Adipocyte (in vitro differentiated cells): ENCODE data around the gene QRFP.

Source experiments
- DNase-seq: peaks from one replicate; pipeline ENCODE4 v3.0.0-alpha.2; 2015; ENCODE audit warnings: low read depth
- H3K27me3 ChIP-seq: replicated peaks from 2 replicates; pipeline ENCODE4 v1.7.0; 2013; ENCODE audit warnings: mild to moderate bottlenecking, low read length, moderate library complexity; ENCODE audit not compliant: control insufficient read depth, insufficient read depth
- H3K36me3 ChIP-seq: 2 replicates; pipeline ENCODE4 v1.7.0; 2013; ENCODE audit warnings: low read length, mild to moderate bottlenecking, moderate library complexity; ENCODE audit not compliant: control insufficient read depth, insufficient read depth, severe bottlenecking
- H3K4me1 ChIP-seq: 2 replicates; pipeline ENCODE4 v1.7.0; 2013; ENCODE audit warnings: mild to moderate bottlenecking, low read length, moderate library complexity; ENCODE audit not compliant: control insufficient read depth, insufficient read depth
- H3K4me3 ChIP-seq: 2 replicates; pipeline ENCODE4 v1.7.0; 2013; ENCODE audit warnings: mild to moderate bottlenecking, low read length, moderate library complexity
- H3K9ac ChIP-seq: 2 replicates; pipeline ENCODE4 v1.7.0; 2013; ENCODE audit warnings: mild to moderate bottlenecking, low read length, moderate library complexity
- H3K9me3 ChIP-seq: 2 replicates; pipeline ENCODE4 v1.7.0; 2013; ENCODE audit warnings: mild to moderate bottlenecking, low read length, moderate library complexity; ENCODE audit not compliant: control insufficient read depth

The QRFP gene

DNA sequence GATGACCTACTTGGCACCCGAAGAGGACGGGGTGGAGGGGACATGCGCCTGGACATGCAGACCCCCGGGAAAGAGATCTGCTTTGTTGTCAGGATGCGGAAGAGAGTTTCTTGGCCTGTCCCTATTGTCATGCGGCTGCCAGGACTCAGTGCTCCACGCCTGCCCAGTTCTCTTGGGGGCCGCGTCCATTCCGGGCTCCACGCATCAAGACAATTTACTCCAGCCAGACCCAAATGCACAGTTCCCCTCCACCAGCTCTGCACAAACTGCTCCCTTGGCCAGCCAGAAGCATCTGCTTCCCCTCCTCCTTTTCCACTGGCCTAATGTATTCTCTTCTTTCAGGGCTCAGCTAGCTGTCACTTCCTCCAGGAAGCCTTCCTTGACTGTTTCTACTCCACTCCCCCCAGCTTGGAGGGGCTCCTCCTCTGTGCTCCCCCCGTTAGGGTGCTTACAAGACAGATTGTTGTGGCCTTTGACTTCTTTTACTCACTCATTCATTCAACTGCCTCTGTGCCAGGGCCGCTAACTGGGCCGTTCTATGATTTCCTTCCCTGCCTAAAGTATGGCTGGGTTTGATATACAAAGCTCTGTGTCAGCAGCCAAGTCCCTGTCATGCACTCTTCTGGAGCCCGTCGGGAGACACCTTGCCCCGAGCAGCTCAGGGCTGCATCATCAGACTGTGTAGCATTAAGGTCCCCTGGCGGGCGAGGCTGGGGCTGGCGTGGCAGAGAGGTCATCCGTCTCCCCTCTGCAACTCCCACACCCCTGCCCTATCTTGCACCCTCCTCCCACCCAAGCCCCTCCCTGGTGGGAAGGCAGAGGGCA lies 35.9 kb upstream of the QRFP start:
- H3K27me3 ChIP-seq, result no peaks in the 10 kb centered on the region
- no peak overlapping the region for H3K9ac ChIP-seq
- H3K36me3 ChIP-seq, result no peaks in the 10 kb centered on the region
- H3K4me1 ChIP-seq, result peaks cover 30% of the 10 kb centered on the region
- no peak overlapping the region for H3K4me3 ChIP-seq
- DNase-seq, result no peak
- H3K9me3 ChIP-seq, result no peaks in the 10 kb centered on the region

DNA sequence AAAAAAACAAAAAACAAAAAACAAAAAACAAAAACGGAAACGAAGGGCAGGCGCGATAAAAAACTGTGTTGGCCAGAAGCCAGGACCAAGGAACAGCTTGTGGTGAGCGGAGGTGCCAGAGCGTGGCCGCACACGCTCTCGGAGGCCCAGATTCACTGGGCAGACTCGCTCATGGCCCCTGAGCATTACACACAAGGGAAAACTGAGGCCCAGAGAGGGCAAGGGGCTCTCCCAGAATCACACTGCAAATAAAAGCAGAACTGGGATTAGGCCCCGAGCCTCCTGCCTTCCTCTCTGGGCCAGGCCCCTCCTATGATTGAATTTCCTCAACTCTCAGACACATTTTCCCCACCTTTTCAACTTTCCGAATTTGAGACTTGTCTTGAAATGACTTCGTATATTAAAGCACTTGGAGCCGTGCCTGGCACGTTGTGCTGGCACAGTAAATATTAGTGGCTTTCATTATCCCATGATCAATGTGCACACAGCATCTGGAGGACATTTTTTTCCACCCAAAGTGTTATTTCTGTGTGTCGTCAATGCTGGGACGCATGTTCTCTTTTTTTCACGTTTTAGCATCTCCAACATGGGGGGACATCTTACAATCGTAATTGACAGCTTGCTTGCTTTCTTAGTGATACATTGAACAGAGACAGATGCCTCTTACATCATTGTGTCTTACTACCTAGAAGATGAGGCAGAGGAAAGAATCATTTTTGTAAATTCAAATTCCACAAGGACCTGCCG lies 35.1 kb upstream of the QRFP start:
- Histone ChIP-seq H3K9ac (no peak overlapping the region), H3K36me3 (no peaks in the 10 kb centered on the region), H3K9me3 (no peaks in the 10 kb centered on the region), H3K4me3 (no peak overlapping the region), H3K4me1 (peaks cover 28% of the 10 kb centered on the region), H3K27me3 (no peaks in the 10 kb centered on the region)
- no peak for DNase-seq

DNA sequence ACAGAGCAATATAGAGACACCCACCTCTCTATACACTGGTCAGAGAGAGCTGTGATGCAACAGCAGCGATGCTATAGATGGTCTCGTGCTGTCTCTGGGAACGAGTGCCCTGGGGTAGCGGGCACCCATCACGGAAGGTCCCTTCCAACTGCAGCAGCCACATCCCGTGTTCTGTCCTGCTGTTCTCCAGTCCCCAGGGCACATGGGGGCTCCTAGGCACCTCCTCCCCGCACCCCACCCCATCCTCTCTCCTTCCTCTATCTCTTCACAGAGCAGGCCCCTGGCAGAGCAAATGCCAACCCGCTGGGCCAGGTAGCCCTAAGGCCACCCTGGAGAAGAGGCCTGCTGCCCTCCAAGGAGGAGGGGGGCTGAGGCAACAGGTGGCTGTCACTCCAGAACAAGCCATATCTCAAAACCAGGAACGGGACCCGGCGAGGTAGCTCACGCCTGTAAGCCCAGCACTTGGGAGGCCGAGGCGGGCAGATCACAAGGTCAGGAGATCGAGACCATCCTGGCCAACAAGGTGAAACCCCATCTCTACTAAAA lies 34.3 kb upstream of the QRFP start:
- Histone ChIP-seq H3K9ac (no peak overlapping the region), H3K4me1 (peaks cover 23% of the 10 kb centered on the region), H3K9me3 (no peaks in the 10 kb centered on the region), H3K4me3 (no peak overlapping the region), H3K36me3 (no peaks in the 10 kb centered on the region), H3K27me3 (peaks cover 3% of the 10 kb centered on the region)
- DNase-seq, result no peak

DNA sequence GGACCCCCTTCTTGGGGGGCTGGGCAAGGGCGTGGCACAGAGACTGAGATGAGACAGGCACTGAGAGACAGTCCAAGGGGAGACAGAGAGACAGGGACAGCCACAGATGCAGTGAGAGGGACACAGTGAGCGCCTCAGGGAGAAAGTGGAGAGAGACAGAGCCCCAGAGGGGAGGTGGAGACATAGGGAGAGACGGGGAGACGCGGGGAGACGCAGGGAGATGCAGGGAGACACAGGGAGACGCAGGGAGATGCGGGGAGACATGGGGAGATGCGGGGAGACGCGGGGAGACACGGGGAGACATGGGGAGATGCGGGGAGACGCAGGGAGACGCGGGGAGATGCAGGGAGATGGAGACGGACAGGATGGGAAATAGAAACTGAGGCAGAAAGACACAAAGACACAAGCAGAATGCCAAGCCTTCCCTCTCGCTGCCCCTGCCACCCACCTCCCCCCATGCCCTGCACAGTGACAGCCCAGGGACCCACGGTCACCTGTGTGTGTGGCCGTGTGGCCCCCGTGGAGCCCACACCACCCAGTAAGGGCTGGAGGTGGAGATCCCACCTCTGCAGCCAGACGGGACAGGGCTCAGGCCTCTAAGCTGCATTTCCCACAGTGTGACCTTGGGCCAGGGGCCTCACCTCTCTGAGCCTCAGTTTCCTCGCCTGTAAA lies 33.7 kb upstream of the QRFP start:
- DNase-seq, result no peak
- Histone ChIP-seq H3K4me1 (peaks cover 17% of the 10 kb centered on the region), H3K9me3 (no peaks in the 10 kb centered on the region), H3K27me3 (peaks cover 9% of the 10 kb centered on the region), H3K4me3 (no peak overlapping the region), H3K9ac (no peak overlapping the region), H3K36me3 (no peaks in the 10 kb centered on the region)

DNA sequence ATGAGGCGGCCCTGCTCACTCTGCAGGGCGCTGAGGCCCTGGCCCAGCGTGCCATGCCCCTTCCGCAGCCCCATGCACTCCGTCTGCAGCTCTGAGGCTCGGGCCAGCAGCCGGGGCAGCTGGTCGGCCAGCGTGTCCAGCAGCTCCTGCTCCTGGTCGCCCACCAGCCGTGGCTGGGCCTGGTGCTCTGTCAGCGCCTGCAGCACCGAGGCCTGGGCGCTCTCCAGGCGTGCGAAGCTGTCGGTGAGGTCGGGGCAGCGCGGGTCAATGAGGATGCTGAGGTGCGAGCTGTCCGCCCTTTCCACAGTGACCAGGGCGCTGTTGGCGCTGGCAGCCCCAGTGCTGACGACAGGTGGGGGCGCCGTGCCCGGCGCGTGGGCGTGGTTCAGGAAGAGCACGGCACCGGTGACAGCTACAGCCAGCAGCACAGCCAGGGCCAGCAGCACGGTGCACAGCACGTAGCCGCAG lies 33.0 kb upstream of the QRFP start:
- no peak for DNase-seq
- Histone ChIP-seq H3K4me3 (no peak overlapping the region), H3K36me3 (no peaks in the 10 kb centered on the region), H3K9me3 (no peaks in the 10 kb centered on the region), H3K9ac (no peak overlapping the region), H3K27me3 (peaks cover 9% of the 10 kb centered on the region), H3K4me1 (peaks cover 14% of the 10 kb centered on the region)

DNA sequence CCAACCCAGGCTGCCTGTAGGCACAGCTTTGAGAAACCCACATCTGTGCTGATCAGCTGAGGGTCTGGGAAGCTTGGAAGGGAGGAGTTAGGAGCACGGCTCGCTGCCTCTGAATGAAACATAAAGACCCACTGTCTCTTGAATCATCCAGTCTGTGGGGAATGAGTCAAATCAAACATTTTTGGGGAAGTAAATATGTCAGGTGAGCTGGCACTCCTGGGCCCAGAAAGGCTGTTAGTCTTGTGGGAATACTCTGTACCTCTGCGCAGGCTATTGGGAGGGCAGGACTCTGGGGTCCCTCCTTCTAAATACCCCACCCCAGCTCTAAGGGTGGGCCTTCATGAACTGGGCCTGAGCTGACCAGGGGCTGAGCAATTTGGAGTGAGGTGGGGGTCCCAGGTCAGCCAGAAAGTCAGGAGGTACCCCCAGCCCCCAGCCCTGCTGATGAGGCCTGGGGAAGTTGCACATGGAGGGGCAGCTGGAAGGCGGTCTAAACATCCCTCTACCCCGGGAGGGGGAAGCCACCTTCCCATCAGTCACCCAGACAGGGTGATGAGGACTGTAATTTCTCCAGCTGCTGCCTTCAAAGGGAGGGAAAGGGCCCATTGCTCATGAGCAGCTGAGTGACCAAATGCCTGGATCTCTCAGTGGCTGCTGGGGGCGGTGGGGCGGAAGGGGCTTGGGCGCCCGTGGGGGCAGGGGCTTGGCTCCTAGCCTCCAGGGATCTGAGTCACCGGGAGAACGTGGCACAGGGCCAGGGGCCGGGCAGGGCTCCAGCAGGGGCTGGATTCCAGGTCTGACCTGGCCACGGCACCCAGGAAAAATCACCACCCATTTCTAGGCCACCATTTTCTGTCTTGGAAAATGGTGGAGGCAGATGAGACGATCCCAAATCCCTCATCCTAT lies 31.6 kb upstream of the QRFP start:
- peaks cover 12% of the 10 kb centered on the region for H3K4me1 ChIP-seq
- no peak overlapping the region for H3K9ac ChIP-seq
- no peaks in the 10 kb centered on the region for H3K9me3 ChIP-seq
- no peak overlapping the region for H3K4me3 ChIP-seq
- DNase-seq, result peak; percentile 34
- peaks cover 9% of the 10 kb centered on the region for H3K27me3 ChIP-seq
- H3K36me3 ChIP-seq, result no peaks in the 10 kb centered on the region

DNA sequence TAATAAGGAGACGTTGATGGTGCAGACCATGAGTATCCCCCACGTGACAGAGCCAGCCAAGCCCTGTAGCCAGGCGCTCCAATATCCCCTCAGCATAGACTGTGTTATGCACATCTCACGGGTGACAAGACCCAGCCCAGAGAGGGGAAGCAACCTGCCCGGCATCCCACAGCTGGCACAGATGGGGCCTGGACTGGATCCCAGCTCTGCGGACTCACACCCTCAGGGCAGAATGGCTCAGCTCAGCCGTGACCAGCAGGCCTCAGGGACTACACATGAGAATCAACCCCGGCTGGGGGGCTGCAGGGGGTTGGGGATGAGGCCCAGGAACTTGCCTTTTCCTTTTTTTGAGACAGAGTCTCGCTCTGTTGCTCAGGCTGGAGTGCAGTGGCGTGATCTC lies 30.7 kb upstream of the QRFP start:
- H3K27me3 ChIP-seq, result peaks cover 17% of the 10 kb centered on the region
- H3K9ac ChIP-seq, result no peak overlapping the region
- DNase-seq, result peak; percentile 46
- H3K9me3 ChIP-seq, result no peaks in the 10 kb centered on the region
- H3K4me1 ChIP-seq, result peaks cover 3% of the 10 kb centered on the region
- no peaks in the 10 kb centered on the region for H3K36me3 ChIP-seq
- H3K4me3 ChIP-seq, result no peak overlapping the region

DNA sequence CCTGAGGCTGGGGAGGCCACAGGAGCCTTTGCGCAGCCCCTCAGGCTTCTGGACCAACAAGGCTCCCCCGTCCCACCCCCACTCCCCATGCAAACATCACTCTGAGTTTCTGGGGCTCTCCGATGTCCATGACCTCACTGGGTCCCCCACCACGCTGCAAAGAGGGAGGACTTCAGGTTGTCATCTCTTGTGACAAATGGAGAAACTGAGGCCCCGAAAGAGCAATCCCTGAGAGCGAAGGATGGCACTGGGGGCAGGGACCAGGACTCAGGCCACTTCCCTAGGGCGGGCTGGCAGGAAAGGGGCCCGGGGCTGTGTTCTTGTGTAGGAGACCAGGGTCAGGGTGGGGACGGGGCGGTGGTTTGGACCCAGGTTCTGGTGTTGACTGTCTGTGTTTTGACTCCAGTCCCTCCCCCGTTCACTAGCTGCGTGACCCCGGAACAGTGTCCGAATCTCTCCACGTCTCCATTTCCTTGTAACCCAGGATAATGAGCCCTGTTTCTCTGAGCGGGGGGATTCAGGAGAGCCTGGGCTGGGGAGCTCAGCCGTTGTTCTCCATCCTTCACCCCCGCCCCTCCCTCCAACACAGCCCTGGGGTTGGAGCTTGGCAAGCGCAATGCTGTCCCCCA lies 28.6 kb upstream of the QRFP start:
- no peaks in the 10 kb centered on the region for H3K4me1 ChIP-seq
- no peaks in the 10 kb centered on the region for H3K9me3 ChIP-seq
- H3K27me3 ChIP-seq, result peaks cover 20% of the 10 kb centered on the region
- DNase-seq, result no peak
- H3K36me3 ChIP-seq, result no peaks in the 10 kb centered on the region
- H3K4me3 ChIP-seq, result no peak overlapping the region
- H3K9ac ChIP-seq, result no peak overlapping the region

DNA sequence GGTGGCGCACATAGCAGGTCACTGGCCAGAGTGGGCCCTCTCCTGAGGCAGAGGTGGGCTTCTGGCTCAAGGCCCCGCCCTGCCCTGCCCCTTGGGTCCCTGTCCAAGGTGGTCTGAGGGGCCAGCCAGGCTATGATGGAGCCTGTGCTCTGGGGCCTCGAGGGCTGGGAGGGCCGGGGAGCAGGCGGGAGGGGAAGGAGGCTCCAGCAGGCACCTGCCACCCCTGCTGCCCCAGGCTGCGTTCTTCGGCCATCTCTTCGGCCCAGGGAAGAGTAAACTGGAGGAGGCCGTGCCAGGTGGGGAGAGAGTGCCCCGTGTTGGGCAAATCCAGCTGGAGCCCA lies 27.8 kb upstream of the QRFP start:
- DNase-seq, result no peak
- Histone ChIP-seq H3K4me1 (no peaks in the 10 kb centered on the region), H3K4me3 (no peak overlapping the region), H3K9ac (no peak overlapping the region), H3K9me3 (no peaks in the 10 kb centered on the region), H3K36me3 (no peaks in the 10 kb centered on the region), H3K27me3 (peaks cover 25% of the 10 kb centered on the region)
